Transverse colon (tissue), 4 donors: ENCODE data around the gene DLG2. TPM values are rescaled to one million over a fixed set of nuclear protein-coding genes. Genes with fewer than 3 reads are reported as not detected.

Experiments
- DNase-seq: peaks from one replicate; pipeline ENCODE4 v3.0.0-alpha.2; 2019
- H3K27ac ChIP-seq, 4 donors: fragments of 200-600 bp; sonication (generic); 2 replicates each; pipeline ENCODE4 v1.5.1; 2016 to 2018; ENCODE audit warnings: inconsistent platforms in 4 of 4
- H3K27me3 ChIP-seq: fragments of 200-600 bp; sonication (generic); 2 replicates; pipeline ENCODE4 v1.5.1; 2017; ENCODE audit warnings: inconsistent platforms
- H3K36me3 ChIP-seq, 4 donors: fragments of 200-600 bp; sonication (generic); 2 replicates each; pipeline ENCODE4 v1.5.1; 2017 to 2019; ENCODE audit warnings: inconsistent platforms in 4 of 4
- H3K4me1 ChIP-seq, 4 donors: fragments of 200-600 bp; sonication (generic); 2 replicates each; pipeline ENCODE4 v1.5.1; 2017 to 2020; ENCODE audit warnings: inconsistent platforms in 4 of 4
- H3K4me3 ChIP-seq, 4 donors: fragments of 200-600 bp; sonication (generic); 1 replicate in 1 of 4; 2 replicates in 3 of 4; pipeline versions ENCODE4 v1.5.1 to v1.6.1; 2017 to 2019; ENCODE audit warnings: inconsistent platforms in 4 of 4
- H3K9me3 ChIP-seq, 2 donors: fragments of 200-600 bp; sonication (generic); 2 replicates each; pipeline ENCODE4 v1.5.1; 2017 to 2019; ENCODE audit warnings: inconsistent platforms in 2 of 2
- EP300 ChIP-seq: sonication (generic); formaldehyde crosslinking; IDR thresholded peaks from one replicate; pipeline ENCODE4 v1.6.1; 2017; ENCODE audit warnings: antibody characterized with exemption, low read depth
- POLR2A ChIP-seq: fragments of 450-650 bp; IDR thresholded peaks from one replicate; pipeline ENCODE4 v1.6.1; 2016; ENCODE audit warnings: antibody characterized with exemption, mild to moderate bottlenecking, moderate library complexity
- POLR2AphosphoS5 ChIP-seq, 3 donors: sonication (generic); formaldehyde crosslinking; IDR thresholded peaks; one replicate each; pipeline ENCODE4 v1.6.1; 2016; ENCODE audit warnings: antibody characterized with exemption in 3 of 3
- WGBS, 2 donors: methylation state at CpG; one replicate each; pipeline ENCODE4 v1.1.5; 2018; ENCODE audit warnings: low coverage in 1 of 2; 5-methylcytosine and 5-hydroxymethylcytosine counted together
- in situ Hi-C, 4 donors: fragments of 200-750 bp; cut with MboI; loops; one replicate each; pipeline versions ENCODE4 v1.15.0 to v1.15.1; 2017; ENCODE audit warnings: low sequenced_read_pairs in 3 of 4, low pct_ligation_motif_present in 1 of 4, low pct_unique_long_range_greater_than_20kb in 1 of 4
- intact Hi-C: fragments of 100-400 bp; cut with DNase I; formaldehyde crosslinking; loops from one replicate; pipeline ENCODE4 v1.15.1; 2023; ENCODE audit warnings: low total_unique reads
- total RNA-seq, 4 donors: library from RNA; depleted of rRNA; stranded (reverse); fragments of >200 nt; gene quantifications; one replicate each; pipeline ENCODE4 v1.1.0, GENCODE V29; 2016
- TF ChIP-seq, protein P1 (sequence below), 5 experiments: fragments of 200-600 bp in 3 of 5; fragments of 450-650 bp in 2 of 5; sonication (generic) in 3 of 5; IDR thresholded peaks; 1 replicate in 2 of 5; 2 replicates in 3 of 5; pipeline ENCODE4 v1.5.1; 2016 to 2017; ENCODE audit warnings: antibody characterized with exemption in 5 of 5, inconsistent platforms in 3 of 5, mild to moderate bottlenecking in 2 of 5, moderate library complexity in 1 of 5

The DLG2 gene
- total RNA-seq, 4 donors from 2014 or later: 1.9 to 28.3 (median 3.7) TPM

- Histone ChIP-seq H3K27me3 (no peaks in the 10 kb centered on the region), H3K4me1 (no peaks in the 10 kb centered on the region), H3K36me3 (no peaks in the 10 kb centered on the region), H3K9me3 (no peaks in the 10 kb centered on the region), H3K27ac (no peak overlapping the region), H3K4me3 (no peak overlapping the region)
- intact Hi-C loops (no loop called here), in situ Hi-C loops (no loop called here)
- TF ChIP-seq POLR2AphosphoS5 (IDR thresholded peaks at IDR 0.05): no peak
- TF ChIP-seq, protein P1, sequence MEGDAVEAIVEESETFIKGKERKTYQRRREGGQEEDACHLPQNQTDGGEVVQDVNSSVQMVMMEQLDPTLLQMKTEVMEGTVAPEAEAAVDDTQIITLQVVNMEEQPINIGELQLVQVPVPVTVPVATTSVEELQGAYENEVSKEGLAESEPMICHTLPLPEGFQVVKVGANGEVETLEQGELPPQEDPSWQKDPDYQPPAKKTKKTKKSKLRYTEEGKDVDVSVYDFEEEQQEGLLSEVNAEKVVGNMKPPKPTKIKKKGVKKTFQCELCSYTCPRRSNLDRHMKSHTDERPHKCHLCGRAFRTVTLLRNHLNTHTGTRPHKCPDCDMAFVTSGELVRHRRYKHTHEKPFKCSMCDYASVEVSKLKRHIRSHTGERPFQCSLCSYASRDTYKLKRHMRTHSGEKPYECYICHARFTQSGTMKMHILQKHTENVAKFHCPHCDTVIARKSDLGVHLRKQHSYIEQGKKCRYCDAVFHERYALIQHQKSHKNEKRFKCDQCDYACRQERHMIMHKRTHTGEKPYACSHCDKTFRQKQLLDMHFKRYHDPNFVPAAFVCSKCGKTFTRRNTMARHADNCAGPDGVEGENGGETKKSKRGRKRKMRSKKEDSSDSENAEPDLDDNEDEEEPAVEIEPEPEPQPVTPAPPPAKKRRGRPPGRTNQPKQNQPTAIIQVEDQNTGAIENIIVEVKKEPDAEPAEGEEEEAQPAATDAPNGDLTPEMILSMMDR (IDR thresholded peaks at IDR 0.05): no peak
- TF ChIP-seq POLR2A: no peak
- no peak for TF ChIP-seq EP300
- no peak for DNase-seq
These were observed 1482.6 kb downstream of the DLG2 start for GRCh38 chr11:84144531-84144930.

GRCh38 chr11:84142411-84142810 lies 1484.7 kb downstream of the DLG2 start:
- in situ Hi-C loops (no loop called here), intact Hi-C loops (no loop called here)
- H3K27ac ChIP-seq: no peak overlapping the region
- no peaks in the 10 kb centered on the region for H3K9me3 ChIP-seq
- H3K4me3 ChIP-seq: no peak overlapping the region
- no peak for TF ChIP-seq POLR2A
- TF ChIP-seq EP300: no peak
- TF ChIP-seq POLR2AphosphoS5 (IDR thresholded peaks at IDR 0.05): no peak
- TF ChIP-seq, protein P1 (IDR thresholded peaks at IDR 0.05): no peak
- no peaks in the 10 kb centered on the region for H3K36me3 ChIP-seq
- WGBS, 2 donors: 81 to 89% methylated on average over 2 to 3 of the region's 3 CpGs
- no peaks in the 10 kb centered on the region for H3K27me3 ChIP-seq
- no peak for DNase-seq
- H3K4me1 ChIP-seq: no peaks in the 10 kb centered on the region

DNA sequence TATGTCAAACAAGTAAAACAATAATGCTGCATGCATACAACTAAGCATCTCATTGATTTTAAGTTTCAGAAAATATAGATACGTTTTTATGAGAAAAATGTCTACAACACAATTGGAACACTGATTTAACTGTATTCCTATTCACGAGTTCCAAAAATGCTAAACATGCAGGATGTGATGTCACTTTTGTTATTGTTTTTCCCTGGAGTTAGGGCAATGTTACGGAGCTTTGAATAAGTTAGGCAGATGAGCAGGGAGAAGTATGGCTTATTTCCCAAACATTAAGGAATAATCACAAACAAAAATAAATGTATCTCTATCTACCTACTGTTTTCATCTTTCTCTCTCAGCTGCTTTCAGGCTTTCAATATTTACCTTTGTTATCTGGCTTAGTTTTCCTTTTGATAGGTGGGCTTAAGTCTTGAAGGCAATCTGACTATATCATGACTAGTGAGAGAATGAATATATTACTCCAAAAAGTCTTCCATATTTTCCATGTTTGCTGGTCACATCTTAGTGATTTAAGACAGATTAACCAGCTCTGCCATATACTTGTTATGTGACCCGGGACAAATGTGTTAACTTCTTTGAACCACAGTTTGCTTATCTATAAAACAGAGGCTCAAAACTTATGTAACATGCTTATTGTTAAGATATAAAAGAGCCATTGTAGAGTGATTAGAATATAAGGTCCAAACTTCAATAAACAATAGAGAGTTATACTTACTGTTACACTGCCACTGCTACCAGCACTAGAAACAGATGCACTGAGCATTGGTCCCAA lies 1486.6 kb downstream of the DLG2 start:
- Histone ChIP-seq H3K9me3 (no peaks in the 10 kb centered on the region), H3K27me3 (no peaks in the 10 kb centered on the region), H3K4me3 (no peak overlapping the region), H3K4me1 (no peaks in the 10 kb centered on the region), H3K27ac (no peak overlapping the region), H3K36me3 (no peaks in the 10 kb centered on the region)
- intact Hi-C loops (no loop called here), in situ Hi-C loops (no loop called here)
- 31 to 37% methylated on average over 4 of the region's 4 CpGs for WGBS, 2 donors
- no peak for DNase-seq
- TF ChIP-seq POLR2A (no peak), POLR2AphosphoS5 (IDR thresholded peaks at IDR 0.05) (no peak), EP300 (no peak)
- TF ChIP-seq, protein P1 (IDR thresholded peaks at IDR 0.05): no peak

DNA sequence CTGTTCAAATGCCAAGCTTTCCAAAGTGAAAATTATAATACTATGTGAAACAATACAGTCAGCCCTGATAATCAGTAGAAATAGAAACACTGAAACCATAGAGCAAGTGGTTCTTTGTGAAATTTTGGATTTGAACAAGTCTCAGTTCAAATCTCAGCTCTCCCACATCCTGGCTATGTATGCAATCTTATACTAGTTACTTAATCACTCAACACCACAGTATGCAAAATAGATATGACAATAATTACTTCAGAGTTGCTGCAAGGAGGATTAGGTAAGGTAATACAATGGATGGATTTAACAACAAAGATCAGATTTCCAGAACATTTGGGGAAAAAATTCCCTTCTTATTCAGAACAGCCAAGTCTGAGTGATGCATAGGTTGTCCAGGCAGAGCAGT lies 1489.2 kb downstream of the DLG2 start:
- no peaks in the 10 kb centered on the region for H3K36me3 ChIP-seq
- H3K4me1 ChIP-seq: no peaks in the 10 kb centered on the region
- TF ChIP-seq POLR2AphosphoS5 (IDR thresholded peaks at IDR 0.05): no peak
- no peak for TF ChIP-seq EP300
- TF ChIP-seq, protein P1 (IDR thresholded peaks at IDR 0.05): no peak
- TF ChIP-seq POLR2A: no peak
- H3K9me3 ChIP-seq: no peaks in the 10 kb centered on the region
- no peak for DNase-seq
- no peaks in the 10 kb centered on the region for H3K27me3 ChIP-seq
- no peak overlapping the region for H3K4me3 ChIP-seq
- intact Hi-C loops: no loop called here
- H3K27ac ChIP-seq: no peak overlapping the region
- in situ Hi-C loops: no loop called here
